HUES48 (cell line): ENCODE measurements around the gene GNAS-AS1.
"Not testable (repeated sequence)": the region's sequence is repeated elsewhere in the genome, so short reads cannot be mapped to it uniquely, and the experiment has no call there.

Source experiments
- H3K27ac ChIP-seq: one replicate; pipeline ENCODE4 v1.7.0; 2013; ENCODE audit warnings: low read depth, low read length, inconsistent platforms
- H3K27me3 ChIP-seq: 2 replicates; pipeline ENCODE4 v1.6.1; 2013; ENCODE audit warnings: mild to moderate bottlenecking, low read length; ENCODE audit not compliant: control insufficient read depth, insufficient read depth
- H3K36me3 ChIP-seq: 2 replicates; pipeline ENCODE4 v1.6.1; 2013; ENCODE audit warnings: low read length; ENCODE audit not compliant: control insufficient read depth, insufficient read depth
- H3K4me1 ChIP-seq: 2 replicates; pipeline ENCODE4 v1.6.1; 2013; ENCODE audit warnings: mild to moderate bottlenecking, low read length; ENCODE audit not compliant: control insufficient read depth, insufficient read depth
- H3K4me3 ChIP-seq: 2 replicates; pipeline ENCODE4 v1.5.1; 2013; ENCODE audit warnings: mild to moderate bottlenecking, low read depth, low read length
- H3K9ac ChIP-seq: 2 replicates; pipeline ENCODE4 v1.6.1; 2013; ENCODE audit warnings: mild to moderate bottlenecking, low read depth, low read length, moderate library complexity
- H3K9me3 ChIP-seq: 2 replicates; pipeline ENCODE4 v1.6.1; 2013; ENCODE audit warnings: low read length; ENCODE audit not compliant: control insufficient read depth, insufficient read depth

Gene GNAS-AS1

DNA sequence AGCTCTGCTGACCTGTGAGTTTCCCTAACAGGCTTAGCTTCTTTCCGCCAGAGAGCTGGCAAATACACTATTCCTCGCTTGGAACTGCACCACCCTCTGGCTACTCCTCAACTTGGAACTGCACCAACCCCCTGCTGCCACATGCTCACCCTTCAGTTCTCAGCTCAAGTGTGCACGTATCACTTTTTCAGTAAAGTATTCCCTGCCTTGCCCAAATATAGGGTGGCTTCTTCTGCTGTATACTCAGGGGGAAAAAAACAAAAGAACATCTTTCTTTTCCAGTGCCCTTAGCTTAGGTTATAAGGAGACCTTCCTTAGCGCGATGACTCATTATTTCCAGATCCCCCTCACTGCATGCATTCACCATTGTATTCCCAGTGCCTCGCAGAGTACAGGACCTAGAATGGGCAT is 21.2 kb downstream of the GNAS-AS1 start:
- Histone ChIP-seq H3K36me3 (peaks cover 58% of the 10 kb centered on the region), H3K27ac (no peak overlapping the region), H3K4me1 (no peaks in the 10 kb centered on the region), H3K4me3 (no peak overlapping the region), H3K9ac (no peak overlapping the region), H3K27me3 (no peaks in the 10 kb centered on the region), H3K9me3 (no peaks in the 10 kb centered on the region)

- not testable (repeated sequence) for H3K9ac ChIP-seq, H3K27ac ChIP-seq, H3K9me3 ChIP-seq, H3K4me3 ChIP-seq, H3K27me3 ChIP-seq, H3K4me1 ChIP-seq
- H3K36me3 ChIP-seq = peaks cover 58% of the 10 kb centered on the region
Observed at GRCh38 chr20:58828804-58829203, 21.9 kb downstream of the GNAS-AS1 start.

- H3K4me3 ChIP-seq = no peak overlapping the region
- peaks cover 58% of the 10 kb centered on the region for H3K36me3 ChIP-seq
- no peaks in the 10 kb centered on the region for H3K27me3 ChIP-seq
- H3K9me3 ChIP-seq = no peaks in the 10 kb centered on the region
- no peaks in the 10 kb centered on the region for H3K4me1 ChIP-seq
- H3K27ac ChIP-seq = no peak overlapping the region
- no peak overlapping the region for H3K9ac ChIP-seq
Observed at GRCh38 chr20:58828136-58828535, 22.6 kb downstream of the GNAS-AS1 start.

GRCh38 chr20:58826271-58826670 is 24.4 kb downstream of the GNAS-AS1 start:
- H3K4me1 ChIP-seq = no peaks in the 10 kb centered on the region
- H3K36me3 ChIP-seq = peaks cover 52% of the 10 kb centered on the region

GRCh38 chr20:58825450-58825849 is 25.3 kb downstream of the GNAS-AS1 start:
- Histone ChIP-seq H3K27me3 (no peaks in the 10 kb centered on the region), H3K4me3 (no peak overlapping the region), H3K36me3 (peaks cover 53% of the 10 kb centered on the region), H3K9ac (no peak overlapping the region), H3K27ac (no peak overlapping the region), H3K9me3 (no peaks in the 10 kb centered on the region), H3K4me1 (no peaks in the 10 kb centered on the region)

More at GRCh38 chr20:58826271-58826670, 24.4 kb downstream of the GNAS-AS1 start:
- Histone ChIP-seq H3K4me3 (no peak overlapping the region), H3K9ac (no peak overlapping the region), H3K9me3 (no peaks in the 10 kb centered on the region), H3K27me3 (no peaks in the 10 kb centered on the region), H3K27ac (no peak overlapping the region)

- Histone ChIP-seq H3K4me3 (no peak overlapping the region), H3K9me3 (no peaks in the 10 kb centered on the region), H3K27ac (no peak overlapping the region), H3K27me3 (no peaks in the 10 kb centered on the region), H3K9ac (no peak overlapping the region), H3K4me1 (no peaks in the 10 kb centered on the region), H3K36me3 (peaks cover 59% of the 10 kb centered on the region)
Observed at GRCh38 chr20:58824843-58825242, 25.9 kb downstream of the GNAS-AS1 start.

DNA sequence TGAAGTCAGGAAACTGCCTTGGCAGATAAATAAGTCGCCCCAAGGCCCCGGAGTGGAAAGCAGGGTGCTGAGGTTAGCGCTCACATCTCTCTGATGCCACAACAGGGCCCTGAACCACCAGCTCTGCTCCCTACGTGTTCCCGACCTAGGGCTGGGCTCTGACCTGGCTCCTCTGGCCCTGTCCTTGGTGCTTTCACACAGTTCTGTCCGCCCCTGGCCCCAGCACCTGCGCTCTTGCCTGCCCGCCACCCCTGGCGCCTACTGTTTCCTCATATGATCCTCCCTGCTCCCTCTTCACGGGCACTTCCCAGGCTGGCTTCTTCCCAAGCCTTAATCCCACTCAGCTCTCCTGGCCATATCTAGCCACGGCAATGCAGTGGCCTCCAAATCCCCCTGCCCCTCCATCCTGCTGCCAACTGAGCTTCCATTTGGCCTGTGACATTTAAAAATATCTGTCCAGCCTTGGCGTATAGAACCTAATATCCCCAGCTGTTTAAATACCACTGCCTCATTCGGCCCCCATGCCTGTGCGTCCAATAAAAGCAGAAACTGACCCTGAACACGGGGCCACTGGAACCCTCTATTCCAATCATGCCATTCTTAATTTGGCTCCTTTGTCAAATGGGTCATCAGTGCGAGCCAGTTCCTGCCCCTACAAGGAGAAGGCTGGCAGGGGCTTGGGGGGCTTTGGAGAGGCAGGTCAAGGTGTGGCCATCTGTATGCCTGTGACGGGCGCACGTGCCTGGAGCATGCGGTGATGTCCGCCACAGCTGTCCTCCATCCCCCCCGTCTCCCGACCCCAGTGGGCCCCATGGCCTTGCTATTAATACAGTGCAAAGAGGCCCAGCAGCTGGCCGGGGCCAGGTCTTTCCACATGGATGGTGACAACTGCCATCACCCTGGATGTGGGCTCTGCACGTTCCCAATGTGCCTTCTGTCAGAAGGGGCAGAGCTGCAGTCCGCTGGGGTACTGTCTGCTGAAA is 27.7 kb downstream of the GNAS-AS1 start:
- peaks cover 69% of the 10 kb centered on the region for H3K36me3 ChIP-seq

GRCh38 chr20:58822149-58822548 is 28.6 kb downstream of the GNAS-AS1 start:
- H3K27me3 ChIP-seq = no peaks in the 10 kb centered on the region
- peaks cover 66% of the 10 kb centered on the region for H3K36me3 ChIP-seq
- H3K4me3 ChIP-seq = no peak overlapping the region
- H3K27ac ChIP-seq = no peak overlapping the region
- no peak overlapping the region for H3K9ac ChIP-seq
- H3K4me1 ChIP-seq = no peaks in the 10 kb centered on the region
- H3K9me3 ChIP-seq = no peaks in the 10 kb centered on the region

More for the DNA sequence above, 27.7 kb downstream of the GNAS-AS1 start:
- Histone ChIP-seq H3K4me3 (no peak overlapping the region), H3K9me3 (no peaks in the 10 kb centered on the region), H3K9ac (no peak overlapping the region), H3K27ac (no peak overlapping the region), H3K27me3 (no peaks in the 10 kb centered on the region), H3K4me1 (no peaks in the 10 kb centered on the region)

DNA sequence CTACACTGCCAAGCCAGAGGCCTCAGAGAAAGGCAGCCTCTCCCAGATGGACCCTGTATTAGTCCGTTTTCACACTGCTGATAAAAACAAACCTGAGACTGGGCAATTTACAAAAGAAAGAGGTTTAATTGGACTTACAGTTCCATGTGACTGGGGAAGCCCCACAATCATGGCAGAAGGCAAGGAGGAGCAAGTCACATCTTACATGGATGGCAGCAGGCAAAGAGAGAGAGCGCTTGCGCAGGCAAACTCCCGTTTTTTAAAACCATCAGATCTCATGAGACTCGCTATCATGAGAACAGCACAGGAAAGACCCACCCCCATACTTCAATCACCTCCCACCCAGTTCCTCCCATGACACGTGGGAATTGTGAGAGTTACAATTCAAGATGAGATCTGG is 30.2 kb downstream of the GNAS-AS1 start:
- H3K9ac ChIP-seq, H3K4me1 ChIP-seq: not testable (repeated sequence)
- peaks cover 59% of the 10 kb centered on the region for H3K36me3 ChIP-seq

GRCh38 chr20:58819921-58820320 is 30.8 kb downstream of the GNAS-AS1 start:
- Histone ChIP-seq H3K4me1 (no peaks in the 10 kb centered on the region), H3K9ac (no peak overlapping the region), H3K27me3 (no peaks in the 10 kb centered on the region), H3K4me3 (no peak overlapping the region), H3K27ac (no peak overlapping the region), H3K9me3 (no peaks in the 10 kb centered on the region), H3K36me3 (peaks cover 53% of the 10 kb centered on the region)

More for the DNA sequence above, 30.2 kb downstream of the GNAS-AS1 start:
- H3K27ac ChIP-seq, H3K27me3 ChIP-seq, H3K4me3 ChIP-seq, H3K9me3 ChIP-seq: not testable (repeated sequence)

DNA sequence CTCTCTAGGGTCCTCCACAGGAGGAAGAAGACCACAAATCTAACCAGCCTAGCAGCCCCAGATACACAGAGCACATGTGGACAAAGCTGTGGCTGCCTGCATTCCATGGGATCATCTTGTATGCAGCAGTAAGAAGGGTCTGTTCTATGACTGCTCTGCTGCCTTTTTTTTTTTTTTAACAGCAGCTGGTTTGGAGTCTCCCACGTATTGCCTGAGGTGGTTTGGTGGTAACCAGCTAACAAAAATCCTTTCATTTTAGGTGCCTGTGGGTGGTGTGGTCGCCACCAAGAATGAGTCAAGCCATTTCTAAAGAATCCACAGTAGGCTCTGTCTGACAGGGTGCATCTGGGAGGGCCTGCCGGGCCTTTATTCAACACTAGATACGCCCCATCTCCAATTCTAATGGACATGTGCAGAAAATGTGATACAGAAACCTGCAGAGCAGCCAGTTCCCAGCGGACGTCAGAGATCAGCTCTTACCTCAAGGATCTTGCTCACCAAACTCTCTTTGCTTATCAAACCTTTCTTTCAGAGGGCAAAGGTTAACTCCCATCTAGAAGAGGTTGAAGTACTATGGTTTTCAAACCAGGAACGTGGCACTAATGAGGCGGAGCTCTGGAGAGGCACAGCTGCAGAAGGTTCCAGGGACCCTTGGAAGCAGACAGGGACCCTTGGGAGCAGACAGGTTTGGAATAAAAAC is 32.0 kb downstream of the GNAS-AS1 start:
- H3K9me3 ChIP-seq = no peaks in the 10 kb centered on the region
- H3K27me3 ChIP-seq = no peaks in the 10 kb centered on the region
- H3K4me3 ChIP-seq = no peak overlapping the region
- H3K27ac ChIP-seq = peak overlapping the region; percentile 11
- H3K36me3 ChIP-seq = peaks cover 41% of the 10 kb centered on the region
- no peaks in the 10 kb centered on the region for H3K4me1 ChIP-seq
- H3K9ac ChIP-seq = no peak overlapping the region
